Spleen (tissue), 7 donors: ENCODE measurements around the gene MAP4K4.

Experiments used
- POLR2A ChIP-seq, 3 donors: fragments of 450-650 bp; IDR thresholded peaks; one replicate each; pipeline ENCODE4 v1.5.1; 2017; ENCODE audit warnings: antibody characterized with exemption in 3 of 3, mild to moderate bottlenecking in 1 of 3
- POLR2AphosphoS5 ChIP-seq, 3 donors: sonication (generic); formaldehyde crosslinking; IDR thresholded peaks; one replicate each; pipeline ENCODE4 v1.5.1; 2017; ENCODE audit warnings: antibody characterized with exemption in 3 of 3
- TF ChIP-seq, protein P1 (sequence below), 11 experiments: fragments of 200-600 bp in 7 of 11; fragments of 450-650 bp in 4 of 11; sonication (generic) in 4 of 11; IDR thresholded peaks in 8 of 11; conservative IDR thresholded peaks in 3 of 11; 1 replicate in 7 of 11; 2 replicates in 4 of 11; pipeline versions ENCODE4 v1.4.0 to v1.8.0; 2016 to 2021; ENCODE audit warnings: antibody characterized with exemption in 11 of 11, inconsistent platforms in 4 of 11, mild to moderate bottlenecking in 1 of 11
- donor health status: DM: no; HTN: no; CAD: no; lungs with moderate emphysema.
- donor health status: DM: no; HTN: no; CAD: no.
- donor health status: DM: no; HTN: no; CAD: no.

DNA sequence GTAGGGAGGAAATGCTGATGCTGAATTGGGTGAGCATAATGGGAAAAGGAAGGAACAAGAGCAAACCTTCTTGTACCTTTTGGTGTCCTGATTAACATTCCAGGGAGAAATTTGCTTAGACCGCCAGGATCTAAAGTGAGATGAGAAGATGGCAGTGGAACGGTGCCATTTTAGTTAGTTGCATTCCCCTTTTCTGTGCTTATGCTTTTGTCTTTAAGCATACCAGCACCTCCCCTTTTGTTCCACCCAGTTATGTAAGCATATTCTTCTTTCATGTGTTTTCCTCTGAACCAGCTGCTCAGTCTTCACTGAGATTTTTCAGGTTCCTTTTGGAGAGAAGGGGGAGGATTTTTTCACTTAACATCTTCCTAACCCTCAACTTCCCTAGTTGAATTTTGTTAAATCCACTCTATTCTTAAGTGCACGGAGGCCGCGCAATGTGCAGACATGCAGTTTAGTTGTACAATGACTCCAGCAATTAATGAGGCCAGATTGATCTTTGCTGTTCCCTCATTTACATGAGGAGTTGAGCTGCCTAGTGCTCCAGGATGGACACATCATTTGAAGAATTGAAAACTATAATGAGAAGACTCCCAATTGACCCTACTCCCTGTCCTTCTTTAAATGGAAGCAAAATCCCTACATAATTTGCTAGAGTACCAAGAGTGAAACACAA is 73.9 kb downstream of the MAP4K4 start:
- TF ChIP-seq, protein P1, sequence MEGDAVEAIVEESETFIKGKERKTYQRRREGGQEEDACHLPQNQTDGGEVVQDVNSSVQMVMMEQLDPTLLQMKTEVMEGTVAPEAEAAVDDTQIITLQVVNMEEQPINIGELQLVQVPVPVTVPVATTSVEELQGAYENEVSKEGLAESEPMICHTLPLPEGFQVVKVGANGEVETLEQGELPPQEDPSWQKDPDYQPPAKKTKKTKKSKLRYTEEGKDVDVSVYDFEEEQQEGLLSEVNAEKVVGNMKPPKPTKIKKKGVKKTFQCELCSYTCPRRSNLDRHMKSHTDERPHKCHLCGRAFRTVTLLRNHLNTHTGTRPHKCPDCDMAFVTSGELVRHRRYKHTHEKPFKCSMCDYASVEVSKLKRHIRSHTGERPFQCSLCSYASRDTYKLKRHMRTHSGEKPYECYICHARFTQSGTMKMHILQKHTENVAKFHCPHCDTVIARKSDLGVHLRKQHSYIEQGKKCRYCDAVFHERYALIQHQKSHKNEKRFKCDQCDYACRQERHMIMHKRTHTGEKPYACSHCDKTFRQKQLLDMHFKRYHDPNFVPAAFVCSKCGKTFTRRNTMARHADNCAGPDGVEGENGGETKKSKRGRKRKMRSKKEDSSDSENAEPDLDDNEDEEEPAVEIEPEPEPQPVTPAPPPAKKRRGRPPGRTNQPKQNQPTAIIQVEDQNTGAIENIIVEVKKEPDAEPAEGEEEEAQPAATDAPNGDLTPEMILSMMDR (IDR thresholded peaks at IDR 0.05 in 8 of 11, conservative IDR thresholded peaks at IDR 0.05 in 3 of 11), result no peak
- no peak for TF ChIP-seq POLR2A (IDR thresholded peaks at IDR 0.05)
- no peak for TF ChIP-seq POLR2AphosphoS5 (IDR thresholded peaks at IDR 0.05)
